Stimulated activated CD8-positive, alpha-beta memory T cell treated with anti-CD3 and anti-CD28 coated beads, Interleukin-7, amount 100 ng/mL, for 4 hours (primary cell): ENCODE data around the gene ATP11A.

Experiments
- DNase-seq, 2 donors: peaks; one replicate each; pipeline ENCODE4 v3.0.0-alpha.2; 2020; ENCODE audit warnings: low read depth in 2 of 2

ATP11A gene

DNA sequence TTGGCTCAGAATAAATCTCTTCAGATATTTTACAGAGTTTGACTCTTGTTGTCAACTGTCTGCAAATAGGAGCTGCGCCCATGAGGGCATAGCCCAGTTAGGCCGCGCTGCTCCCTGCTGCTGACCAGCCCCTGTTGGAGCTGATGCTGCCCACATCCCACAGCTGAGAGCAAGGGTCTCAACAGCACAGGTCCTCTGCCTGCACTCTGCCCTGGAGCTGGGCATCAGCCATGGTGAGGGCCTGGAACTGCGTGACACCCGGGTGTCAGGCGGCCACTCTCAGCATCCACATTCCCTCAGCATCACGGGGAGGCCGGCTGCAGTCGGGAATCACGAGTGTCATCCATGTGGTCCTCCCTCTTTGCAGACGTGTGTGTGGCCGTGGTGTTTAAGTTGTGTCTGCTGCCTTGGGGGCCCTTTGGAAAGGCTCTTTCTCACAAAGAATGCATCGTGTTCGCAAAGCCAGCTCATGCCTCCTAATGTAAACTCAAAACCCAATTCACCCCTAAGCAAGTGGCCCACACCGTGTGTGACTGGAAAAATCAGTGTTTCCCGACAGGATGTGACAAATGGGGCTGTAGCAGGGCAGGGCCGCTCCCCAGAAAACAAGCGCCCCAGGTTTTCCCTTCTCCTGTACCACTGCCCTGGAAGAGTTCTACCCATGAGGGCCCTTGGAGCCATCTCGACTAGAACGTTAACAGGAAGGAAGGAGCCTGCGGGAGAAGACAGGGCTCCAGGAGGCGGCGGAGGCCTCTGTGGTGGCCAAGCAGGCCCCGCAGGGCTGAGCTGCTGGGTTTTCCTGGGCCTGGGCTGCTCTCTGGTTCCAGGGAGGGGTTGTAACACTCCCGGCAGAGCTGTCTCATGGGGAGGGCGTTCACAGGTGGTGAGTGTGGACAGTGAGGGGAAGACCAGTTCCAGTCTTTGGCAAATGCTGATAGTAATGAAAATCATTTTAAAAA is 20.3 kb downstream of the ATP11A start:
- no peak for DNase-seq

GRCh38 chr13:112710855-112711527 is 21.2 kb downstream of the ATP11A start:
- DNase-seq: no peak

DNA sequence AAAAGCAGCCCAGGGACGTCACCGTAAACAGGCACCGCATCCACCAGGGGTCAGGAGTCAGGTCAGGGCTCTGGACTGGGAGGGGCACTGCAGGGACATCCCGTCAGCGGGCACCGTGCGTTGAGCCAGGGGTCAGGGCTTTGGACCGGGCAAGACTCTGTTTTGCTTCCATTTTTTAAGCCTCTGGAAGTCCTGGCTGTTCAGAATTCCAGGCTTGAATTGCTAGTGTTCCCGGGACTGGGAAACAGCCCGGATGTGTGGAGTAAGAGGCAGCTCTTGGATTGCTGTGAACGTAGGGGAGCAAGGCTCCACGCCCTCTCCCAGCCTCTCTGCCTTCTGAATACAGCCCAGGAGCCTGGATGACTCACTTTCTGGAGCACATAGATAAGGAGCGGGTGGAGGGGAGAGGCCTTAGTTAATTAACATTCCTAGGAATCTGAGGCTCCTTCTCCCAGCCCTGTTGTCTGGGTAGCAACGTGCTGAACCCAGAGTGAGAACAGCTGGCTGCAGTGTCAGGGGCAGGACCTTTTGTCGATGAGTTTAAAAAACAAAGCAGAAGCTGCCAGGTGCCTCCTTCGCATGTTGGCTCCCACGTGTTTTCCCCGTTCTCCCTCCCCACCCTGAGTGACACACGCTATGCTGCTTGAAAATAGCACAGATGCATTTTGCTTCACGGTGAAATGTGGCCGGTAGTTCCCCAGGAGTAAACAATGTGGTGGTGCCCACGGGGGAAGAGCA is 21.9 kb downstream of the ATP11A start:
- no peak for DNase-seq

DNA sequence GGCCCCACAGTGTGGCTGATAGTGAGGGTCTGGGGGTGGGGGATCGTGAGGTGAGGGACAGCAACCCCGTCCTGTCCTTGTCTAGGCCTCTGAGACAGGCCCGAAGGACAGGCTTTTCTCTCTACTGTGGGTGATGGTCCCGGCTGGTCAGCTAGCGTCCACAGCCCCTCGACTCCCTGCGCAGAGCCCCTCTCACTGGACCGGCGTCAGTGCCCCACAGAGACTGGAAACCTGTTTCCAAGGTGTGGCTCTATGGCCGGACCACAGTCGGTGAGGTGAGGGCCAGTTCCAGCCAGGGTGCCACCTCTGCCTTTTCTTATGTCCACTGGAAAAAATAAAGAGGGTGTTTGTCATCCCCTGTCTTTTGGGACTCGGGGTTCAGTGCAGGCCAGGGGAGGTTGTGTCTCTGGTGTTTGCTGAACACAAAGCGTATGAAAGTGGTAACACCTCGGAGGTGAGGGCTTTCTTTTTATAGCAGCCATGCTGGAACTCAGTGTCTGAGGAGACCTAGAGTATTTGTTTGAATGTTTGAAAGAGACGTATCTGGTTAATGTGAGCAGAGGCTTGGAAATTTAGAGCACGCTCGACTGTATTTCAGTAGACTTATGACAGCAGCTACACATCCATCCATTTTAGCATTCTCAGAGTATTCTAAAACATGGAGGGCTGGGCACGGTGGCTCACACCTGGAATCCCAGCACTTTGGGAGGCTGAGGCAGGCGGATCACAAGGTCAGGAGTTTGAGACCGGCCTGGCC is 22.8 kb downstream of the ATP11A start:
- no peak for DNase-seq

GRCh38 chr13:112713517-112714253 is 23.8 kb downstream of the ATP11A start:
- no peak for DNase-seq

- no peak for DNase-seq
These were observed 24.7 kb downstream of the ATP11A start for GRCh38 chr13:112714376-112715174.

DNA sequence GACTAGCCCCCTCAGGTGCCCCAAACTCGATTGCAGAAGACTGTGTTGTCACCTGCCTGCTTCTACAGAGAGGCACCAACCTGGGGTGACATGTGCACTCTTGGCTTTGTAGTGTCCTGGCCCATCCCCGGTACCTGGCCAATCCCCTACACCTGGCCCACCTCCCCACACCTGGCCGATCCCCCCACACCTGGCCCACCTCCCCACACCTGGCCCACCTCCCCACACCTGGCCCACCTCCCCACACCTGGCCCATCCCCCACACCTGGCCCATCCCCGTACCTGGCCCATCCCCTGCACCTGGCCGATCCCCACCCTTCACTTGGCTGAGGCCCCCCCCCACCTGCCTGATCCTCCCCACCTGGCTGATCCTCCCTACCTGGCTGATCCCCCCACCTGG is 25.4 kb downstream of the ATP11A start:
- DNase-seq: no peak

DNA sequence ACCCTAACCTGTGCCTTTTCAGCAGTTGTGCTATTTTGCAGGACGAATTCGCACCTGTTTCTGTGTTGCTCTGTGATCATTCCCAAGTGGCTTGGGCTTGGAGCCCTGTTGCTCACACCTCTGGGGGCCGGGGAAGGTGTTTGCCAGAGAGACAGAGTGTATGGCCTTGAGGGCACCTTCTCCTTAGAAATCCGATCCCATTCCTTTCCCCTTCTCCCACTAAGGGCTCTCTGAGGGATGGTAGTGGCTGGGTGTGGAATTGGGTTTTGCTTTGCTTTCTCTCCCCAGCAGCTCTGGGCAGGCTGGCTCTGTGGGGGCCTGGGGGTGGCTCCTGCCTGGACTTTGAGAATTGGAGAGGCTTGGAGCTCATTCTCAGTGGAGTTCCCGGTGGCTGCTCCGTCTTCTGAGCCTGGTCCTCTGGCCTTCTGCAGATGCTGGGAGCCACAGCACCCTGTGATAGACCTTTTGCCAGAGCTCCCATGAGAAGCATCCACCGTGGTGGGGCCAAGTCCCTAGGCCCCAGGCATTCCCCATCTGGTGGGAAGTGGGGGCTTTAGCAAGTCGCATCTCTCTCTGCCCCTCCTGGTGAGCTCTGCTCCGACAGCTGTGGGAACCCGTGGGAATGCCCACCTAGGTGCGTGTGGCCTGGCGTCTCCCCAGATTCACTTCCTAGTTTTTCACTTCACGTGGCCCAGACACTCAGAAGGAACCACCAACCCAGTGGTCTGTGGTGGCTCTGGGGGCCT is 26.1 kb downstream of the ATP11A start:
- DNase-seq: no peak

DNA sequence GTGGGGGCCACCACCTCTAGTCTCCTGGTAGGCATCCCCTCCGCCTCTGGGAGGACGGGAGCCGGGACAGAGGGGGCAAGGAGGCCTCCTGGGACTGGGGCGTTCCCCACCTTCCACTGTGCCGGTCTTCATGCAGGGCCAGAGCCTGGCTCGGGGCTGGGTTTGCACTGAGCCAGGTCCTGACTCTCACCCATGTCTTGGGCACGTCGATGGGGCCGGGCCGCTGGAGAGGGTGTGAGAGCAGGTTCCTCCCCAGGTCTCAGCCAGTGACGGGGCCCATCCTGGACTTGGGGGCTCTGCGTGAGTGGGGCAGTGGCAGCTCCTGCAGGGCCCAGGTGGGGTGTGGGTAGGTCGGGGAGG is 26.6 kb downstream of the ATP11A start:
- DNase-seq: no peak

GRCh38 chr13:112716841-112717520 is 27.1 kb downstream of the ATP11A start:
- DNase-seq: no peak

GRCh38 chr13:112718318-112718717 is 28.5 kb downstream of the ATP11A start:
- DNase-seq: no peak

GRCh38 chr13:112719016-112719415 is 29.2 kb downstream of the ATP11A start:
- DNase-seq: no peak

- DNase-seq: no peak
These were observed 29.7 kb downstream of the ATP11A start for GRCh38 chr13:112719556-112719955.

- DNase-seq: no peak
These were observed 30.4 kb downstream of the ATP11A start for GRCh38 chr13:112720251-112720650.

DNA sequence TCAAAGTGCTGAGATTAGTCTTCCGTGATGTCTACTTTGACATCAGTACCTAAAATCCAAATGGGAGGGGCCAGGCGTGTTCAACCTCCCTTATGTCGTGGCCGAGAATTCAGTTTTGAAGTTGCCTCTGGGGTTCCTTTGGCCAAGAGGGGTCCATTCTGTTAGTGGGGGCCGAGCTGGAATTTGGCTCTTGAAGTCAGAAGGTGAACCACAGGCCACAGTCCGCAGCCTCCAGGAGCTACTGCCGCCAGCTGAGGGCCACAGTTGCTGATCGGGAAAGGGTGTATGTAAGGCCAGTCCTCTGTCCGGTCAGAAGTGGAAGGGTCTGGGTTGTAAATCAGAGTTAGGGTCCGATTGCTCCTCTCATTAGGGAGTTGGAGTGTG is 31.0 kb downstream of the ATP11A start:
- DNase-seq: no peak

DNA sequence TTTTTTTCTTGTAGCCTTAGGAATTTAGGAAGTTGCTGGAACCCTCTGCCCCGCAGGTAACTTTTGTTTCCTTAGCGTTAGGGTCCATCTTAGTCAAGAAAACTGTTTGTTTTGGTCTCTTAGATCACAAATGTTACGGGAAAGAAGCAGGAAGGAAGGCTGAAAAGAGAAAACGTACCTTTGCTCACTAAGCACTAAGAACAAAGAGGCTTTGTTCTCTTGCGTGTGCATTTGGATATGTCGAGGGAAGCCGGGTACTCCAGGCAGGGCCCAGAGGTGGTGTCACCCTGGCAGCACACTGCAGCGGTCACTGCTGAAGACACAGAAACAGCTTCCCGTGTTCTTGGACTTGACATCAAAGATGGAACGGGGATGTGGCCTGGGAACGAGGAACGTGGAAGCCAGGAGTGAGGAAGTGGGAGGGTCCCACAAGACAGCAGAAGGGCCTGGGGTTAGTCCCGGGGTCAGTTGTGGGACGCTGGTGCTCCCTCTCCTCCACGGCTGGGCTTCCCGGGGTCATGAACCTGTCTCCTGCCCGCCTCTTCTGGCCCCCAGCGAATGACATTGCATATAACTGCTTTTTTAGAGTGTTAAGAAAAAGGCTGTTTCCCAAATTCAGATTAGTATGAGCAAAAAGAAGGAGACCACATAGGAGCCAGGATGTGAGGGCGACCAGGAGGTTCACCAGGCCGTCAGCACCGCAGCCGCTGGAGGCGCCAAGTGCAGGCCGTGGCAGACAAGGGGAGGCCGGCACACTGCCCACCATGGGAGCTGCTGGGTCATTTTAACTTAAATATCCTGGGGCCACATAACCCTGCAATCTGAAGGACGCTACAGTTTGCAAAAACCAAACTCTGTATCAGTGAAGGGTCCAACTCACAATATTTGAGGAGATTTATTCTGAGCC is 31.6 kb downstream of the ATP11A start:
- no peak for DNase-seq

GRCh38 chr13:112722433-112723263 is 32.8 kb downstream of the ATP11A start:
- no peak for DNase-seq
